IMR-90 (cell line): ENCODE results near the gene PLCB4.

Experiments
- CTCF ChIP-seq: conservative IDR thresholded peaks from 2 replicates; pipeline ENCODE4 v1.5.1; 2012; ENCODE audit warnings: mild to moderate bottlenecking, low read depth, low read length, improper control_type of control experiment
- POLR2A ChIP-seq: IDR thresholded peaks from 2 replicates; pipeline ENCODE4 v1.6.1; 2012; ENCODE audit warnings: mild to moderate bottlenecking, low read depth, low read length

GRCh38 chr20:9019833-9020232, 49.1 kb upstream of the PLCB4 start:
- TF ChIP-seq CTCF (no peak), POLR2A (no peak)
